ENCODE measurements around the gene CHST11. TPM values are rescaled to one million over a fixed set of nuclear protein-coding genes. Genes with fewer than 3 reads are reported as not detected.
A peak's percentile ranks its signal among the peaks of the same experiment; 100 is the strongest.

The CHST11 gene
- 40.1 and 40.6 TPM in 2 replicates for total RNA-seq

DNA sequence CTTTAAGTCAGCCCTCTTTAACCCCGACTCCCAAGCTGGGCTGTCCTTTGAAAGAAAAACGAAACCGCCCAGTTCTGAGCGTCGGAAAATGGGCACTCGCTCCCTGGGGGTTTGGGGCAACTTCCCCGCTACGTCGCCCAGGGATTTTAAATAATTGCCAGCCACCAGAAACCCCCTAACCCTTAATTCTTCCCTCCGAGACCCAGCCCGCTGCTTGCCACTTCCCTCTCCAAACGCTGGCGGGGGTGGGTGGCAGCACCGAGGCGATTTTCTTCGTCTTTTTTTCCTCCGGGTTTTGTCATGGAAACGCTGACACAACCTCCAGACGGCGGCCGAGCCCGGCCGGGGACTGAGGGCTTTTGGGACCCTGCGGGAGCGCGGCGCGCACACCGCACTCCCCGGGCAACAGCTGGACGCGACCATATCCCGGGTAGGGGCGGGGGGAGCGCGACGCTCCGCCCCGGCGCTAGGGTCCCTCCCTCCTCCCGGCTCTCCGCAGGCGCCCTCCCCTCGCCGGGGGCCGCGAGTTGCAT lies at the start of gene CHST11:
TSS of gene CHST11 (plus strand) at position 532 of the 533 bp plus-strand sequence.
- Mint-ChIP-seq H3K27me3 (no peaks in the 10 kb centered on the region), H3K27ac (peak within 1 kb of the TSS; percentile 93), H3K36me3 (ENCODE audit: low read depth) (peaks cover 15% of the 10 kb centered on the region), H3K4me1 (peaks cover 49% of the 10 kb centered on the region), H3K9me3 (no peaks in the 10 kb centered on the region), H3K4me3 (peak within 1 kb of the TSS; percentile 99)
- ATAC-seq (ENCODE audit: low read depth), result peak; percentile 70
- ChIA-PET POLR2A (interaction anchor here (0.9 to 6.4 kb wide), 14 partner anchors 16 to 308 kb away, joined by 3 to 75 read pairs (median 10); no protein-coding TSS in a partner anchor), CTCF (interaction anchor here (0.6 to 6.6 kb wide), 13 partner anchors 15 to 522 kb away, joined by 3 to 30 read pairs (median 3); no protein-coding TSS in a partner anchor)
- DNase-seq, result peak; percentile 71
- intact Hi-C loops (cut with micrococcal nuclease), result loop anchor here (1.0 to 5.0 kb wide), 9 partner anchors 51 to 597 kb away; partner anchors contain the start of gene SLC41A2
- TF ChIP-seq, protein P1, sequence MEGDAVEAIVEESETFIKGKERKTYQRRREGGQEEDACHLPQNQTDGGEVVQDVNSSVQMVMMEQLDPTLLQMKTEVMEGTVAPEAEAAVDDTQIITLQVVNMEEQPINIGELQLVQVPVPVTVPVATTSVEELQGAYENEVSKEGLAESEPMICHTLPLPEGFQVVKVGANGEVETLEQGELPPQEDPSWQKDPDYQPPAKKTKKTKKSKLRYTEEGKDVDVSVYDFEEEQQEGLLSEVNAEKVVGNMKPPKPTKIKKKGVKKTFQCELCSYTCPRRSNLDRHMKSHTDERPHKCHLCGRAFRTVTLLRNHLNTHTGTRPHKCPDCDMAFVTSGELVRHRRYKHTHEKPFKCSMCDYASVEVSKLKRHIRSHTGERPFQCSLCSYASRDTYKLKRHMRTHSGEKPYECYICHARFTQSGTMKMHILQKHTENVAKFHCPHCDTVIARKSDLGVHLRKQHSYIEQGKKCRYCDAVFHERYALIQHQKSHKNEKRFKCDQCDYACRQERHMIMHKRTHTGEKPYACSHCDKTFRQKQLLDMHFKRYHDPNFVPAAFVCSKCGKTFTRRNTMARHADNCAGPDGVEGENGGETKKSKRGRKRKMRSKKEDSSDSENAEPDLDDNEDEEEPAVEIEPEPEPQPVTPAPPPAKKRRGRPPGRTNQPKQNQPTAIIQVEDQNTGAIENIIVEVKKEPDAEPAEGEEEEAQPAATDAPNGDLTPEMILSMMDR (IDR thresholded peaks at IDR 0.05), result no peak

DNA sequence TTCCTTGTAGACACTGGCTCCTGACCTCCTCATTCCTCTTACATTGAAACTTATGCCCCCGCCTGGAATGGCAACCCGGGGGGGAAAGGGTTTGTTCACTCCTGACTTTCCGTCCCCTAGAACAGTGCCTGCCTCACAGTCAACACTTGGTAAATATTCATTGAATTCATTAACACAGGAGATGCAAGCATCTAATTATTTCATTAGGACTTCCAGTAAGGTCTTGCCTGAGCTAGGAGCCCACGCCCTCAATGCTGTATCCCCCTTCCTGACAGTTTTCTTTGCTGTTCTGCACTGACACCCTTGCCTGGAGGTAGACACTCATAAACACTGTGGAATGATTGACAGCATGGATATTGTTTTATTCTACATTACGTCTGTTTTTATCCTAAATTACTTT lies 49.3 kb upstream of the CHST11 start:
- Mint-ChIP-seq H3K27me3 (no peaks in the 10 kb centered on the region), H3K27ac (no peak overlapping the region), H3K36me3 (ENCODE audit: low read depth) (no peaks in the 10 kb centered on the region), H3K9me3 (no peaks in the 10 kb centered on the region), H3K4me3 (no peak overlapping the region), H3K4me1 (peaks cover 9% of the 10 kb centered on the region)
- ChIA-PET CTCF (no interaction called here), POLR2A (no interaction called here)
- no peak for DNase-seq
- TF ChIP-seq, protein P1 (IDR thresholded peaks at IDR 0.05), result no peak
- ATAC-seq (ENCODE audit: low read depth), result no peak
- intact Hi-C loops (cut with micrococcal nuclease), result no loop called here

DNA sequence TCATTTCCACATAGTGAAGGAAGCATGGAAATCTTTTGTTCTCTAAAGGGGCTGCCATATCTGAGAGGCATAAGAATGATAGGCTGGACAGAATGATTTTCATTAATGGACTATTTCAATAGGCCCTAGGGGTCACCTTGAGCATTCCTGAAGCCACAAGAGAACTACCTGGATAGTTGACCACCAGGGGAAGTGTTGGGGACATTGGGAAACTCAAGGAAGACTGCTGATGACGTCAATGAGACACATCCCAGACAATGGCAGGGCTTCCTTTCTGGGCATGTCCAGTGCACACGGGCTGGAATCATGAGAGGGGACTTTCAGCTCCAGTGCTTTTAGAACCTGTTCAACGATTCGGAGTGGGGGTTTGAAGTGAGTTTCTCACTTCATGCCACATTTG lies 48.8 kb upstream of the CHST11 start:
- Mint-ChIP-seq H3K4me3 (no peak overlapping the region), H3K27me3 (no peaks in the 10 kb centered on the region), H3K36me3 (ENCODE audit: low read depth) (no peaks in the 10 kb centered on the region), H3K9me3 (no peaks in the 10 kb centered on the region), H3K27ac (no peak overlapping the region), H3K4me1 (peaks cover 14% of the 10 kb centered on the region)
- ChIA-PET CTCF (no interaction called here), POLR2A (no interaction called here)
- ATAC-seq (ENCODE audit: low read depth) (no peak), DNase-seq (no peak)
- intact Hi-C loops (cut with micrococcal nuclease), result no loop called here
- TF ChIP-seq, protein P1 (IDR thresholded peaks at IDR 0.05), result no peak

DNA sequence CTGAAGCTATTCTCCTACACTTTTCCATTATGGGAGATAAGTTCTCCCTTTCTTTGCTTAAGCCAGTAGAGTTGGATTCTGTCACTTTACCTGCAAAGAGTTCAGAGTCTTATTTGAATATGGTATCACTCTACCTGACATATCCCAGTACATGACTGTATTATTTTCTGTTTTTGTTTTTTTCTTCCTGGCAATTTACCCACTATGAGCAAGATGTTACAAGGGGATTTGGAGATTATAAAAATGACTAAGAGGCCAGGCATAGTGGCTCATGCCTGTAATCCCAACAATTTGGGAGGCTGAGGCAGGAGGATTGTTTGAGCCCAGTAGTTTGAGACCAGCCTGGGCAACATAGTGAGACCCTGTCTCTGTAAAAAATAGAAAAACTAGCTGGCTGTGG lies 46.4 kb upstream of the CHST11 start:
- TF ChIP-seq, protein P1 (IDR thresholded peaks at IDR 0.05), result no peak
- H3K4me3 Mint-ChIP-seq, result no peak overlapping the region
- ChIA-PET CTCF (interaction anchor here (0.8 kb wide), 1 partner anchor 643 kb away, joined by 3 read pairs; no protein-coding TSS in a partner anchor), POLR2A (no interaction called here)
- H3K9me3 Mint-ChIP-seq, result no peaks in the 10 kb centered on the region
- no peak for ATAC-seq (ENCODE audit: low read depth)
- H3K36me3 Mint-ChIP-seq (ENCODE audit: low read depth), result no peaks in the 10 kb centered on the region
- H3K27ac Mint-ChIP-seq, result no peak overlapping the region
- peaks cover 19% of the 10 kb centered on the region for H3K4me1 Mint-ChIP-seq
- intact Hi-C loops (cut with micrococcal nuclease), result no loop called here
- no peaks in the 10 kb centered on the region for H3K27me3 Mint-ChIP-seq
- no peak for DNase-seq

DNA sequence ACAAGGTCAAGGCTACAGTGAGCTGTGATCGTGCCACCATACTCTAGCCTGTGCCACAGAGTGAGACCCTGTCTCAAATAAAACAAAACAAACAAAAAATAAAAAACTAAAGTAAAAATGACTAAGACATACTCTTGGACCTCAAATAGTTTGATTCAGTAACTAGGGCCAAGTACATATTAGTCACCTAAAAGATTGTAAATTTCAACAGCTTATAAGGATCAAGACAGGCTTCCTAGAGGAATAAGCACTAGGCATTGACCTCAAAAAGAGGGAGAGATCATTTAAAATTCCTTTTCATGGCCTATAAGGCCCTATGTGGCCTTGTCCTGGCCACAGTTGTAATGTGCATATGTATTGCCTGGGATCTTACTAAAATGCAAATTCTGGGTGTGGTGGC lies 46.0 kb upstream of the CHST11 start:
- H3K27me3 Mint-ChIP-seq, result no peaks in the 10 kb centered on the region
- no peaks in the 10 kb centered on the region for H3K9me3 Mint-ChIP-seq
- ChIA-PET POLR2A (no interaction called here), CTCF (interaction anchor here (0.8 kb wide), 1 partner anchor 642 kb away, joined by 3 read pairs; no protein-coding TSS in a partner anchor)
- TF ChIP-seq, protein P1 (IDR thresholded peaks at IDR 0.05), result no peak
- H3K36me3 Mint-ChIP-seq (ENCODE audit: low read depth), result no peaks in the 10 kb centered on the region
- peaks cover 19% of the 10 kb centered on the region for H3K4me1 Mint-ChIP-seq
- no peak overlapping the region for H3K27ac Mint-ChIP-seq
- no peak for ATAC-seq (ENCODE audit: low read depth)
- intact Hi-C loops (cut with micrococcal nuclease), result no loop called here
- DNase-seq, result no peak
- no peak overlapping the region for H3K4me3 Mint-ChIP-seq
